ENCODE data around the gene ELOB.

The ELOB gene

GRCh38 chr16:2748757-2749455 is 28.2 kb downstream of the ELOB start:
- no peak overlapping the region for H3K9ac ChIP-seq (ENCODE audit: low read length)
- H3K9me3 ChIP-seq (ENCODE audit: low read length), result no peaks in the 10 kb centered on the region
- H3K4me3 ChIP-seq (ENCODE audit: low read depth, low read length, poor library complexity, severe bottlenecking), result no peak overlapping the region
- no peak overlapping the region for H2AFZ ChIP-seq (ENCODE audit: low read length)
- H3K4me1 ChIP-seq (ENCODE audit: insufficient read depth, low read length, severe bottlenecking), result peaks cover 14% of the 10 kb centered on the region
- TF ChIP-seq CTCF (IDR thresholded peaks at IDR 0.05; ENCODE audit: low read length), result no peak
- no peak for TF ChIP-seq EZH2 (IDR thresholded peaks at IDR 0.05; ENCODE audit: borderline replicate concordance, low read length)
- H4K20me1 ChIP-seq (ENCODE audit: insufficient read depth, low read length), result no peaks in the 10 kb centered on the region
- H3K4me2 ChIP-seq (ENCODE audit: low read length), result no peak overlapping the region
- H3K36me3 ChIP-seq (ENCODE audit: insufficient read depth, low read length), result peaks cover 18% of the 10 kb centered on the region
- no peaks in the 10 kb centered on the region for H3K27me3 ChIP-seq (ENCODE audit: insufficient read depth, low read length)
- peaks cover 10% of the 10 kb centered on the region for H3K79me2 ChIP-seq (ENCODE audit: insufficient read depth, low read length)
- H3F3A ChIP-seq (ENCODE audit: insufficient read depth, low read length), result no peaks in the 10 kb centered on the region
- H3K9me2 ChIP-seq (ENCODE audit: low read depth, low read length), result no peaks in the 10 kb centered on the region
- H3K27ac ChIP-seq (ENCODE audit: low read depth, low read length, poor library complexity, severe bottlenecking), result no peak overlapping the region

- Histone ChIP-seq H3K9me2 (ENCODE audit: low read depth, low read length) (no peaks in the 10 kb centered on the region), H3K4me3 (ENCODE audit: low read depth, low read length, poor library complexity, severe bottlenecking) (no peak overlapping the region), H3K79me2 (ENCODE audit: insufficient read depth, low read length) (no peaks in the 10 kb centered on the region), H3K4me2 (ENCODE audit: low read length) (no peak overlapping the region), H2AFZ (ENCODE audit: low read length) (no peak overlapping the region), H3K27me3 (ENCODE audit: insufficient read depth, low read length) (no peaks in the 10 kb centered on the region), H3K36me3 (ENCODE audit: insufficient read depth, low read length) (peaks cover 9% of the 10 kb centered on the region; the same call in 1 of the 2 replicates), H3K4me1 (ENCODE audit: insufficient read depth, low read length, severe bottlenecking) (peaks cover 4% of the 10 kb centered on the region), H3K9me3 (ENCODE audit: low read length) (no peaks in the 10 kb centered on the region), H3F3A (ENCODE audit: insufficient read depth, low read length) (no peaks in the 10 kb centered on the region), H3K9ac (ENCODE audit: low read length) (no peak overlapping the region), H3K27ac (ENCODE audit: low read depth, low read length, poor library complexity, severe bottlenecking) (no peak overlapping the region), H4K20me1 (ENCODE audit: insufficient read depth, low read length) (no peaks in the 10 kb centered on the region)
- TF ChIP-seq EZH2 (IDR thresholded peaks at IDR 0.05; ENCODE audit: borderline replicate concordance, low read length), result no peak
- no peak for TF ChIP-seq CTCF (IDR thresholded peaks at IDR 0.05; ENCODE audit: low read length)
Observed at GRCh38 chr16:2745961-2746360, 31.1 kb downstream of the ELOB start.

GRCh38 chr16:2745116-2745890 is 31.8 kb downstream of the ELOB start:
- no peaks in the 10 kb centered on the region for H3F3A ChIP-seq (ENCODE audit: insufficient read depth, low read length)
- no peak overlapping the region for H3K4me2 ChIP-seq (ENCODE audit: low read length)
- TF ChIP-seq EZH2 (IDR thresholded peaks at IDR 0.05; ENCODE audit: borderline replicate concordance, low read length), result no peak
- TF ChIP-seq CTCF (IDR thresholded peaks at IDR 0.05; ENCODE audit: low read length), result no peak
- H3K4me1 ChIP-seq (ENCODE audit: insufficient read depth, low read length, severe bottlenecking), result no peaks in the 10 kb centered on the region
- H3K27me3 ChIP-seq (ENCODE audit: insufficient read depth, low read length), result no peaks in the 10 kb centered on the region
- H3K9me3 ChIP-seq (ENCODE audit: low read length), result no peaks in the 10 kb centered on the region
- no peaks in the 10 kb centered on the region for H3K79me2 ChIP-seq (ENCODE audit: insufficient read depth, low read length)
- no peak overlapping the region for H3K9ac ChIP-seq (ENCODE audit: low read length)
- no peak overlapping the region for H3K27ac ChIP-seq (ENCODE audit: low read depth, low read length, poor library complexity, severe bottlenecking)
- no peaks in the 10 kb centered on the region for H4K20me1 ChIP-seq (ENCODE audit: insufficient read depth, low read length)
- H3K36me3 ChIP-seq (ENCODE audit: insufficient read depth, low read length), result peaks cover 9% of the 10 kb centered on the region; the same call in 1 of the 2 replicates
- no peak overlapping the region for H2AFZ ChIP-seq (ENCODE audit: low read length)
- no peaks in the 10 kb centered on the region for H3K9me2 ChIP-seq (ENCODE audit: low read depth, low read length)
- H3K4me3 ChIP-seq (ENCODE audit: low read depth, low read length, poor library complexity, severe bottlenecking), result no peak overlapping the region
